ENCODE results near the gene SH3BP5.

The SH3BP5 gene

DNA sequence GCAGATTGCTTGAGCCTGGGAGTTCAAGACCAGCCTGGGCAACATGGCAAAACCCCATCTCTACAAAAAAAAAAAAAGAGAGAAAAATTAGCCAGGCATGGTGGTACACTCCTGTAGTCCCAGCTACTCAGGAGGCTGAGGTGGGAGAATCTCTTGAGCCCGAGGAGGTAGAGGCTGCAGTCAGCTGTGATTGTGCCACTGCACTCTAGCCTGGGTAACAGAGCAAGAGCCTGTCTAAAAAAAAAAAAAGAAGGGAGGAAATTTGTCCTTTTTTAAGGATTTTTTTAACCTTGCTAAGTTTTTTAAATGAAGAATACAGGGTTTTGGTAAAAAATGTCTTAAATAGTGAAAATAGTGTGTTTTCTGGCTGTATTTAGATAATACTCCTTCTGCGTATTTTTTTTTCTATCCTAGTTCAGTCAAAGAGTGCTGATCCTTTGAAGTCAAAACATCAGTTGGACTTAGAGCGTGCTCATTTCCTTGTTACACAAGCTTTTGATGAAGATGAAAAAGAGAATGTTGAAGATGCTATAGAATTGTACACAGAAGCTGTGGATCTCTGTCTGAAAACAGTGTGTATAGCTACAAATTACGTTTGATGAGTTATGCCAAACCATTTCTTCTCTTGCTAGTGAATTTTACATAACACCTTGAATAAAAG is 115.2 kb downstream of the SH3BP5 start:
- 99% methylated on average over 3 of the region's 4 CpGs for WGBS

DNA sequence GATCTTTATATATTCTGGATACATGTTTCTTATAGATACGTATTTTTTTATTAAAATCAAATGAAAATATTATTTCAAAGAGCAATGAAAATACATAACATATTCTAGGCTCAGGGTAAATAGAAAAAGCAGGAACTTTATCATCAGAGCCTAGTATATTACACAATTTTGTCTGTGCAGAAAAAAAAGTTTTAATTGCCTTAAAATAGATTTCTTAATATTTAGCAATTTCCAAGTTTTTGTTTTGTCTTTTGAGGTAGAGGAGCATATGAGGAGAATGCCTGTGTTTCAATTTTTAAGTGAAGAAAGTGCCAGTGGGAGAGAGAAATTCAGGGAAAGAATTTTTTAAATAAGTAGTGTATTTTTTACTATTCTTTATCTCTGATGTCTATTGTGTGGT is 115.9 kb downstream of the SH3BP5 start:
- Histone ChIP-seq H4K91ac (ENCODE audit: low read length) (no peak overlapping the region), H3K27ac (ENCODE audit: low read length, poor library complexity, severe bottlenecking) (no peak overlapping the region), H2BK12ac (ENCODE audit: low read length in 2 of 2) (no peak overlapping the region), H3K4me3 (ENCODE audit: insufficient read depth in 1 of 2, low read depth in 1 of 2, low read length in 2 of 2) (no peak overlapping the region), H3K79me1 (replicated peaks; ENCODE audit: low read length, poor library complexity, severe bottlenecking) (peaks cover 22% of the 10 kb centered on the region), H3K4me1 (ENCODE audit: control insufficient read depth, insufficient read depth, low read depth, low read length) (no peaks in the 10 kb centered on the region), H3K23ac (ENCODE audit: low read length in 2 of 2) (no peak overlapping the region), H3K18ac (ENCODE audit: low read depth in 1 of 2, low read length in 2 of 2) (no peak overlapping the region), H3K9ac (ENCODE audit: low read length) (no peak overlapping the region), H3K4ac (ENCODE audit: low read depth in 1 of 2, low read length in 2 of 2) (no peak overlapping the region), H3K27me3 (ENCODE audit: control insufficient read depth in 1 of 2, insufficient read depth in 1 of 2, low read length in 2 of 2) (no peaks in the 10 kb centered on the region), H2BK15ac (ENCODE audit: low read depth, poor library complexity, severe bottlenecking) (no peak overlapping the region), H3K9me3 (ENCODE audit: control insufficient read depth, low read length) (no peaks in the 10 kb centered on the region), H3K36me3 (ENCODE audit: control insufficient read depth in 1 of 2, insufficient read depth in 2 of 2, low read depth in 1 of 2, low read length in 2 of 2) (peaks cover 30 to 90% of the 10 kb centered on the region in 2 experiments), H3K14ac (ENCODE audit: low read length in 2 of 2) (no peak overlapping the region), H2AK5ac (ENCODE audit: low read length, severe bottlenecking) (no peak overlapping the region), H4K8ac (ENCODE audit: low read length) (no peak overlapping the region), H2BK5ac (ENCODE audit: low read depth, low read length, poor library complexity, severe bottlenecking) (no peak overlapping the region), H2AFZ (ENCODE audit: low read depth, low read length) (no peak overlapping the region), H2BK120ac (ENCODE audit: low read depth, low read length) (no peak overlapping the region), H3K4me2 (ENCODE audit: low read length, poor library complexity, severe bottlenecking) (no peak overlapping the region)
- no CpG with 5 or more reads among the region's 1 CpG for WGBS
- no peak for DNase-seq

More for the DNA sequence above, 115.2 kb downstream of the SH3BP5 start:
- Histone ChIP-seq H2AK5ac (ENCODE audit: low read length, severe bottlenecking) (no peak overlapping the region), H3K4me1 (ENCODE audit: control insufficient read depth, insufficient read depth, low read depth, low read length) (no peaks in the 10 kb centered on the region), H3K79me1 (replicated peaks; ENCODE audit: low read length, poor library complexity, severe bottlenecking) (peaks cover 27% of the 10 kb centered on the region), H2BK5ac (ENCODE audit: low read depth, low read length, poor library complexity, severe bottlenecking) (no peak overlapping the region), H3K27ac (ENCODE audit: low read length, poor library complexity, severe bottlenecking) (no peak overlapping the region), H3K23ac (ENCODE audit: low read length in 2 of 2) (no peak overlapping the region), H3K9ac (ENCODE audit: low read length) (no peak overlapping the region), H4K91ac (ENCODE audit: low read length) (no peak overlapping the region), H3K4me2 (ENCODE audit: low read length, poor library complexity, severe bottlenecking) (no peak overlapping the region), H2BK12ac (ENCODE audit: low read length in 2 of 2) (no peak overlapping the region), H2AFZ (ENCODE audit: low read depth, low read length) (no peak overlapping the region), H3K14ac (ENCODE audit: low read length in 2 of 2) (no peak overlapping the region), H3K4ac (ENCODE audit: low read depth in 1 of 2, low read length in 2 of 2) (no peak overlapping the region), H3K18ac (ENCODE audit: low read depth in 1 of 2, low read length in 2 of 2) (no peak overlapping the region), H3K9me3 (ENCODE audit: control insufficient read depth, low read length) (no peaks in the 10 kb centered on the region), H2BK15ac (ENCODE audit: low read depth, poor library complexity, severe bottlenecking) (no peak overlapping the region), H3K4me3 (ENCODE audit: insufficient read depth in 1 of 2, low read depth in 1 of 2, low read length in 2 of 2) (no peak overlapping the region), H2BK120ac (ENCODE audit: low read depth, low read length) (no peak overlapping the region), H4K8ac (ENCODE audit: low read length) (no peak overlapping the region), H3K36me3 (ENCODE audit: control insufficient read depth in 1 of 2, insufficient read depth in 2 of 2, low read depth in 1 of 2, low read length in 2 of 2) (peaks cover 34 to 93% of the 10 kb centered on the region in 2 experiments), H3K27me3 (ENCODE audit: control insufficient read depth in 1 of 2, insufficient read depth in 1 of 2, low read length in 2 of 2) (no peaks in the 10 kb centered on the region)
- DNase-seq: no peak

DNA sequence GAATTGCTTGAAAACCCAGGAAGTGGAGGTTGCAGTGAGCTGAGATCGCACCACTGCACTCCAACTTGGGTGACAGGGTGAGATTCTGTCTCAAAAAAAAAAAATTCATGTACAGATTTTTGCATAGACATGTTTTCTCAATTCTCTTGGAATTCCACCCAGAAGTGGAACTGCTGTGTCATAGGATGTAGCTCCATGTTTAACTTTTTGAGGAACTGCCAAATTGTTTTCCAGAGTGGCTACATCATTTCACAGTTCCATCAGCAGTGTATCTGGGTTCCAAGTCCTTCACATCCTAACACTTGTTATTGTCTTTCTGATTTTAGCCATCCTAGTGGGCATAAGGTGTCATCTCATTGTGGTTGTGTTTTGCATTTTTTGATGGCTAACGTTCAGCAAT is 116.4 kb downstream of the SH3BP5 start:
- H3K27me3 ChIP-seq (ENCODE audit: control insufficient read depth in 1 of 2, insufficient read depth in 1 of 2, low read length in 2 of 2): no peaks in the 10 kb centered on the region
- no peak overlapping the region for H3K14ac ChIP-seq (ENCODE audit: low read length in 2 of 2)
- no peak overlapping the region for H3K18ac ChIP-seq (ENCODE audit: low read depth in 1 of 2, low read length in 2 of 2)
- H2BK12ac ChIP-seq (ENCODE audit: low read length in 2 of 2): no peak overlapping the region
- no peak overlapping the region for H3K4me3 ChIP-seq (ENCODE audit: insufficient read depth in 1 of 2, low read depth in 1 of 2, low read length in 2 of 2)
- DNase-seq: no peak
- no peak overlapping the region for H2BK120ac ChIP-seq (ENCODE audit: low read depth, low read length)
- H3K23ac ChIP-seq (ENCODE audit: low read length in 2 of 2): no peak overlapping the region
- no peak overlapping the region for H3K27ac ChIP-seq (ENCODE audit: low read length, poor library complexity, severe bottlenecking)
- peaks cover 24% of the 10 kb centered on the region for H3K79me1 ChIP-seq (replicated peaks; ENCODE audit: low read length, poor library complexity, severe bottlenecking)
- H2BK5ac ChIP-seq (ENCODE audit: low read depth, low read length, poor library complexity, severe bottlenecking): no peak overlapping the region
- peak overlapping the region; percentile 26 for H3K9ac ChIP-seq (ENCODE audit: low read length)
- H3K9me3 ChIP-seq (ENCODE audit: control insufficient read depth, low read length): no peaks in the 10 kb centered on the region
- no peak overlapping the region for H3K4ac ChIP-seq (ENCODE audit: low read depth in 1 of 2, low read length in 2 of 2)
- no peaks in the 10 kb centered on the region for H3K4me1 ChIP-seq (ENCODE audit: control insufficient read depth, insufficient read depth, low read depth, low read length)
- peaks cover 30 to 90% of the 10 kb centered on the region in 2 experiments for H3K36me3 ChIP-seq (ENCODE audit: control insufficient read depth in 1 of 2, insufficient read depth in 2 of 2, low read depth in 1 of 2, low read length in 2 of 2)
- H4K8ac ChIP-seq (ENCODE audit: low read length): no peak overlapping the region
- H2AFZ ChIP-seq (ENCODE audit: low read depth, low read length): no peak overlapping the region
- 91% methylated on average over 1 of the region's 2 CpGs for WGBS
- H3K4me2 ChIP-seq (ENCODE audit: low read length, poor library complexity, severe bottlenecking): no peak overlapping the region
- no peak overlapping the region for H2AK5ac ChIP-seq (ENCODE audit: low read length, severe bottlenecking)
- H2BK15ac ChIP-seq (ENCODE audit: low read depth, poor library complexity, severe bottlenecking): no peak overlapping the region
- no peak overlapping the region for H4K91ac ChIP-seq (ENCODE audit: low read length)

DNA sequence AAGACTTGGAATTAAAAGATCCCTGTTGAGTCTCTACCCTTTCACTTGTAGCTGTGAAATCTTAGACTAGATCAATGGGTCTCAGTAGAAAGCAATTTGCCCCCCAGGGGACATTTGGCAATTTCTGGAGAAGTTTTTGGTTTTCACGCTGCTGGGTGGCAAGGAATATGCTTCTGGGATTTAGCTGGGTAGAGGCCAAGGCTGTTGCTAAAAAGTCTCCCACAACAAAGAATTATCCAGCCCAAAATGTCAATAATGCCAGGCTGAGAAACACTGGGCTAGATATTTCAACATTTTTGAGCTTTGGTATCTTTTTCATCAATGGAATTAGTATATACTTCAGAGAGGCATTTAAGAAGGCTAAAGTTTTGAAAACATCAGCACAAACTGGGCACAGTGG is 117.6 kb downstream of the SH3BP5 start:
- Histone ChIP-seq H2BK5ac (ENCODE audit: low read depth, low read length, poor library complexity, severe bottlenecking) (no peak overlapping the region), H3K4me1 (ENCODE audit: control insufficient read depth, insufficient read depth, low read depth, low read length) (no peaks in the 10 kb centered on the region), H3K4me2 (ENCODE audit: low read length, poor library complexity, severe bottlenecking) (no peak overlapping the region), H4K8ac (ENCODE audit: low read length) (no peak overlapping the region), H3K4ac (ENCODE audit: low read depth in 1 of 2, low read length in 2 of 2) (no peak overlapping the region), H2BK120ac (ENCODE audit: low read depth, low read length) (no peak overlapping the region), H2AK5ac (ENCODE audit: low read length, severe bottlenecking) (no peak overlapping the region), H3K9me3 (ENCODE audit: control insufficient read depth, low read length) (no peaks in the 10 kb centered on the region), H3K18ac (ENCODE audit: low read depth in 1 of 2, low read length in 2 of 2) (no peak overlapping the region), H4K91ac (ENCODE audit: low read length) (no peak overlapping the region), H3K9ac (ENCODE audit: low read length) (no peak overlapping the region), H2AFZ (ENCODE audit: low read depth, low read length) (no peak overlapping the region), H3K79me1 (replicated peaks; ENCODE audit: low read length, poor library complexity, severe bottlenecking) (peaks cover 21% of the 10 kb centered on the region), H3K4me3 (ENCODE audit: insufficient read depth in 1 of 2, low read depth in 1 of 2, low read length in 2 of 2) (no peak overlapping the region), H3K27me3 (ENCODE audit: control insufficient read depth in 1 of 2, insufficient read depth in 1 of 2, low read length in 2 of 2) (no peaks in the 10 kb centered on the region), H3K23ac (ENCODE audit: low read length in 2 of 2) (no peak overlapping the region), H2BK12ac (ENCODE audit: low read length in 2 of 2) (no peak overlapping the region), H3K36me3 (ENCODE audit: control insufficient read depth in 1 of 2, insufficient read depth in 2 of 2, low read depth in 1 of 2, low read length in 2 of 2) (peaks cover 25 to 89% of the 10 kb centered on the region in 2 experiments), H3K14ac (ENCODE audit: low read length in 2 of 2) (no peak overlapping the region), H3K27ac (ENCODE audit: low read length, poor library complexity, severe bottlenecking) (no peak overlapping the region), H2BK15ac (ENCODE audit: low read depth, poor library complexity, severe bottlenecking) (no peak overlapping the region)
- whole genome bisulfite sequencing: 100% methylated on average over 1 of the region's 1 CpG
- no peak for DNase-seq

Measured in mesenchymal stem cell (in vitro differentiated cells and primary cell).